ENCODE measurements around the gene IGSF21.

DNA sequence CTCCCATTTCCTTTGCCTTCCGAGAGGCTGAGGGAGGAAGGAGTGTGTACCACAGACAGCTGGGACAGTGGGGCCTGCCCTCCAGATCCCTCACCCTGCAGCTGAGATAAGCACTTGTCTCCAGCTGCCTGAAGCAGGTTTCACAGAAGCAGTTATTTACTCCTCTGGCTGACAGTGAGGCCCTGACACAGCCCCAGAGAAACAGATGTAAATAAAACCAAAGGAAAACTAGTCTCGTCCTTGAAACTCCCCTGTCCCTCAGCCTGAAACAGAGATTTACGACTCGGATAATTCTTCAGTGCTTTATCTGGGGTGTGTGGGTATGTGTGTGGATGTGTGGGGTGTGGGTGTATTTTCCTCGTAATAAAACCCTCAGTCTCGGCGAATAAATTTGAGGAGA, 181.1 kb downstream of the IGSF21 start:
- no peak for TF ChIP-seq EZH2 (IDR thresholded peaks at IDR 0.05; ENCODE audit: low read length)
- TF ChIP-seq, protein P1, sequence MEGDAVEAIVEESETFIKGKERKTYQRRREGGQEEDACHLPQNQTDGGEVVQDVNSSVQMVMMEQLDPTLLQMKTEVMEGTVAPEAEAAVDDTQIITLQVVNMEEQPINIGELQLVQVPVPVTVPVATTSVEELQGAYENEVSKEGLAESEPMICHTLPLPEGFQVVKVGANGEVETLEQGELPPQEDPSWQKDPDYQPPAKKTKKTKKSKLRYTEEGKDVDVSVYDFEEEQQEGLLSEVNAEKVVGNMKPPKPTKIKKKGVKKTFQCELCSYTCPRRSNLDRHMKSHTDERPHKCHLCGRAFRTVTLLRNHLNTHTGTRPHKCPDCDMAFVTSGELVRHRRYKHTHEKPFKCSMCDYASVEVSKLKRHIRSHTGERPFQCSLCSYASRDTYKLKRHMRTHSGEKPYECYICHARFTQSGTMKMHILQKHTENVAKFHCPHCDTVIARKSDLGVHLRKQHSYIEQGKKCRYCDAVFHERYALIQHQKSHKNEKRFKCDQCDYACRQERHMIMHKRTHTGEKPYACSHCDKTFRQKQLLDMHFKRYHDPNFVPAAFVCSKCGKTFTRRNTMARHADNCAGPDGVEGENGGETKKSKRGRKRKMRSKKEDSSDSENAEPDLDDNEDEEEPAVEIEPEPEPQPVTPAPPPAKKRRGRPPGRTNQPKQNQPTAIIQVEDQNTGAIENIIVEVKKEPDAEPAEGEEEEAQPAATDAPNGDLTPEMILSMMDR (optimal IDR thresholded peaks at IDR 0.05 in 1 of 3, IDR thresholded peaks at IDR 0.05 in 1 of 3, conservative IDR thresholded peaks at IDR 0.05 in 1 of 3; ENCODE audit: extremely low read depth in 1 of 3, insufficient read depth in 2 of 3, low read length in 3 of 3), result no peak

Data from keratinocyte (primary cell).